NCI-H1048 (cell line): ENCODE results near the gene CNOT2.
"Not testable (repeated sequence)": the region's sequence is repeated elsewhere in the genome, so short reads cannot be mapped to it uniquely, and the experiment has no call there.

Experiments
- DNase-seq: peaks from one replicate; lab custom pipeline; 2025; lab: John Stamatoyannopoulos, UW

The CNOT2 gene

DNA sequence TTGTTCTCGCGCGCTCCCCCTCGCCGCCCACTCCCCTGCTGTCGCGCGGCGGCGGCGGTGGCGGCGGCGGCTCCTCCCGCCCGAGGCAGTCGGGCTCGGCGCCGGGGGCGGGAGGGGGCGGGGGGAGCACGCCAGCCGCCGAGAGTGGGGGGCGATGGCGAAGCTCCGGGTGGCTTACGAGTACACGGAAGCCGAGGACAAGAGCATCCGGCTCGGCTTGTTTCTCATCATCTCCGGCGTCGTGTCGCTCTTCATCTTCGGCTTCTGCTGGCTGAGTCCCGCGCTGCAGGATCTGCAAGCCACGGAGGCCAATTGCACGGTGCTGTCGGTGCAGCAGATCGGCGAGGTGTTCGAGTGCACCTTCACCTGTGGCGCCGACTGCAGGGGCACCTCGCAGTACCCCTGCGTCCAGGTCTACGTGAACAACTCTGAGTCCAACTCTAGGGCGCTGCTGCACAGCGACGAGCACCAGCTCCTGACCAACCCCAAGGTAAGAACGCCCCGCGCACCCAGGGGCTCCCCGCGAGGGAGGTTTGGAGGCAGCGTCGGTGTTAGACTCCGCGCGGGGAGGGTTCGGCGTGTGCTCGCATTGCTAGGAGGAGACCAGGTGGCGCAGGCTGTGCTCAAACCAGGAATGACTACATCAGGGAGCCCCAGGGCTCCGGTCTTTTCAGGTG lies 123.5 kb downstream of the CNOT2 start:
- DNase-seq: no peak

GRCh38 chr12:70367258-70368141 lies 124.3 kb downstream of the CNOT2 start:
- no peak for DNase-seq

- DNase-seq: no peak
Observed at GRCh38 chr12:70372881-70373280, 129.6 kb downstream of the CNOT2 start.

GRCh38 chr12:70379846-70380245 lies 136.6 kb downstream of the CNOT2 start:
- no peak for DNase-seq

DNA sequence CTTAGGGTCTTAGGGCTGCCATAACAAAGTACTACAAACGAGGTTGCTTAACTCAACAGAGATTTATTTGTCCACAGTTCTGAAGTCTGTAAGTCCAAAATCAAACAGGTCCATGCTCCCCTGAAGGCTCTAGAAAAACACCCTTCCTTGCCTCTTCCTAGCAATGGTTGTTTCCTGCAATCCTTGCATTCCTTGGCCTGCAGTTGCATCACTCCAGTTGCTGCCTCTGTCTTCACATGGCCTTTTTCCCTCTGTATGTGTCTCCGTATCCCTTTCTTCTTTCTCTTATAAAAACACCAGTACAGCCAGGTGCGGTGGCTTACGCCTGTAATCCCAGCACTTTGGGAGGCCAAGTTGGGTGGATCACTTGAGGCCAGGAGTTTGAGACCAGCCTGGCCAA lies 140.3 kb downstream of the CNOT2 start:
- no peak for DNase-seq

GRCh38 chr12:70383886-70384285 lies 140.7 kb downstream of the CNOT2 start:
- no peak for DNase-seq

GRCh38 chr12:70386771-70387170 lies 143.5 kb downstream of the CNOT2 start:
- no peak for DNase-seq

DNA sequence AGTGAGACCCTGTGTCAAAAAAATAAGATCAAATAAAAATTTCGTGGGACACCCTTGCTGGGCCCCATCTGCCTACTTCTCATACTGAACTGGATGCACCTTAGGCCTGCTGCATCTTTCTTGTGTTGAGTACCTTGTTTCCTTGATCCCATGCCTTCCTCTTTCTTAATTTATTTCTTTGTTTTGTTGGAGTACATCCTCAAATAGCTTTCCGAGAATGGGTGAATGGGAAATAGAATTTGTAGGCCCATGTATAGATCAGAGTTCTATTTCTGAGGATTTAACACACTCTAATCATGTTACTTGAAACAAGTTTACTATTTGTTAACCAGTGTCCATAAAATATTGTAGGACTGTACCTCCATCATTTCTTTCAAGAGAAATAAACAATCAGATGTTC lies 146.4 kb downstream of the CNOT2 start:
- no peak for DNase-seq

DNA sequence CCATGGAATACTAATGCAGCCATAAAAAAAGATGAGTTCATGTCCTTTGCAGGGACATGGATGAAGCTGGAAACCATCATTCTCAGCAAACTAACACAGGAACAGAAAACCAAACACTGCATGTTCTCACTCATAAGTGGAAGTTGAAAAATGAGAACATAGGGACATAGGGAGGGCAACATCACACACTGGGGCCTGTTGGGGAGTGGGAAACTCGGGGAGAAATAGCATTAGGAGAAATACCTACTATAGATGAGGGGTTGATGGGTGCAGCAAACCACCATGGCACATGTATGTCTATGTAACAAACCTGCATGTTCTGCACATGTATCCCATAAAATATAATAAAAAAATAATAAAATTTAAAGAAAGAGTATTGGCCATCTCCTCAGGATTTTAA lies 149.4 kb downstream of the CNOT2 start:
- not testable (repeated sequence) for DNase-seq

GRCh38 chr12:70393787-70394499 lies 150.7 kb downstream of the CNOT2 start:
- no peak for DNase-seq

DNA sequence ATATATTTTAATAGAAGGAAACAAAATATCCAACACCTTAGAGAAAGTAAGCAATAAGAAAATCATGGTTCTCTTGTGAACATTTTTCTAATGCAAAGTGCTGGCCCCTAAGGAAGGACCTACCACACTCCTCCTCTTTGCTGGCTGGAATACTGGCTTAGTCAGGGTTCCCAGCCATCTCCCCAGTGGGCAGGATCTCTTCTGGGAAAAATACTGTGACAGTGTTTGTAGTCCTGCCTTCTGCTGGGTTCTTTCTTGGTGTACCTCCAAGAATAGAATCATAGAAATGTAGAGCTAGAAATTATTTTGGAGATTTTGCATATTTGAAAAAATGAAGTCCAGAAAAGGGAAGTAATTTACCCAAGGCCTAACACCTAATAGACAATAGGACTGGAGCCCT lies 154.8 kb downstream of the CNOT2 start:
- DNase-seq: no peak

- no peak for DNase-seq
Observed at GRCh38 chr12:70398862-70399261, 155.6 kb downstream of the CNOT2 start.

DNA sequence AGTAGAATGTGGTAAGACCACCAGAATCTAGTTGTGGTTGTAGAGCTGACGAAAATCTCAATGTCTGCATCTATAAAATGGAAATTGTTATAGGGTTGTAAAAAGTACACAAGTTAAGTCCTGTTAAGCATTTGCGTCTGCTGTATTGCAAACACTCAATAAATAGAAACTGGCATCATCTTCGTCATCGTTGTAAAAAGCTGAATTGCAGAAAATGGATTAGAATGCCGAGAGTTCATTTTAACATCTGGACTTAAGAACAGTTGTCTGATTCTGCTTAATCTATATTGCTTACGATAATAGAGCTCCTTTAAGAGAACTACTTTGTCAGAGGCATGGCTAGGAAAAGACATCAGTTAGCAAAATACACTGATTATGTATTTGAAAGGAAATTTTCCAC lies 156.1 kb downstream of the CNOT2 start:
- no peak for DNase-seq

- no peak for DNase-seq
Observed at GRCh38 chr12:70400124-70400523, 156.9 kb downstream of the CNOT2 start.

GRCh38 chr12:70402597-70402996 lies 159.4 kb downstream of the CNOT2 start:
- no peak for DNase-seq

DNA sequence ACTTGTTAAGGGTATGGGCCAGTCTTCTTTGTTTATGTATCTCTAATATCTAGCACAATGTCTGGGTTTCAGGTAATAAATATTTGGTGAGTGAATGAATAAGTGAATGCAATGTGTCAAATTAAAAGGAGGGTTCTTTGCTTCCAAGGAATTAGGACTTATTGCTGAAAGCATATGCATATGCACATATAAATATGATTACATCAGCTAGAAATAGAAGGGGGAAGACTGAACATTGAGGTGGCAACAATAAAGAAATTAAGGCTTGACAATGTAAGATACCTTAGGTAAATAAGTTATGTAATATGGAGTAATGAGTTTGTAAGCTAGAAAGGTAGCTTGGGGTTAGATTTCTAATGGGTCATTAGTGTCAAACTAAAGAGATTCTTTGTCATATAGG lies 160.6 kb downstream of the CNOT2 start:
- no peak for DNase-seq
